Mucosa of descending colon (tissue), 3 donors: Measurements from ENCODE around the gene KIAA0232. TPM values are rescaled to one million over a fixed set of nuclear protein-coding genes. Genes with fewer than 3 reads are reported as not detected.

Source experiments
- ATAC-seq: fragments of 200-7000 bp; cut with Tn5 transposase; one replicate; pipeline ENCODE4 v1.9.1; 2020; ENCODE audit warnings: mild to moderate bottlenecking, moderate library complexity
- DNase-seq, 3 donors: peaks; one replicate each; pipeline ENCODE4 v3.0.0-alpha.2; 2020
- H3K36me3 ChIP-seq: fragments of 200-600 bp; one replicate; pipeline ENCODE4 v1.8.0; 2021; ENCODE audit warnings: low read depth, mild to moderate bottlenecking
- H3K4me1 ChIP-seq: fragments of 200-600 bp; one replicate; pipeline ENCODE4 v1.8.0; 2021; ENCODE audit warnings: low read depth, mild to moderate bottlenecking
- H3K4me3 ChIP-seq: fragments of 200-600 bp; one replicate; pipeline ENCODE4 v1.8.0; 2021; ENCODE audit warnings: mild to moderate bottlenecking
- H3K9me3 ChIP-seq: fragments of 200-600 bp; one replicate; pipeline ENCODE4 v1.8.0; 2021; ENCODE audit warnings: mild to moderate bottlenecking
- intact Hi-C, 2 donors: fragments of 100-400 bp; cut with DNase I in 1 of 2; cut with micrococcal nuclease in 1 of 2; formaldehyde crosslinking; loops; one replicate each; pipeline versions ENCODE4 v1.11.0 to v1.11.1; 2022; cut with DNase I, micrococcal nuclease
- total RNA-seq, 3 donors: library from RNA; stranded (reverse); fragmentation: NEBNext Ultra II Directional in 2 of 3; extraction: Animal tissue kit (Norgen Biotek cat#: 25700) in 2 of 3; gene quantifications; one replicate each; pipeline versions ENCODE4 v1.2.1 to v1.2.4, GENCODE V29; 2021 to 2023
- TF ChIP-seq, protein P1 (sequence below): fragments of 200-600 bp; IDR thresholded peaks from one replicate; pipeline ENCODE4 v1.8.0; 2022; ENCODE audit warnings: antibody characterized with exemption, mild to moderate bottlenecking
- donor health status: DM: no; HTN: no; CAD: no; lungs with moderate emphysema.
- donor health status: DM: no; HTN: no; CAD: no.
- donor health status: DM: no; HTN: yes; CAD: no.

KIAA0232 gene
- total RNA-seq, 3 donors from 2014 or later, result 31.5 to 47.4 (median 46.6) TPM

- DNase-seq (no peak), ATAC-seq (no peak)
- Histone ChIP-seq H3K36me3 (no peaks in the 10 kb centered on the region), H3K4me3 (no peak overlapping the region), H3K9me3 (no peaks in the 10 kb centered on the region), H3K4me1 (peaks cover 37% of the 10 kb centered on the region)
- TF ChIP-seq, protein P1, sequence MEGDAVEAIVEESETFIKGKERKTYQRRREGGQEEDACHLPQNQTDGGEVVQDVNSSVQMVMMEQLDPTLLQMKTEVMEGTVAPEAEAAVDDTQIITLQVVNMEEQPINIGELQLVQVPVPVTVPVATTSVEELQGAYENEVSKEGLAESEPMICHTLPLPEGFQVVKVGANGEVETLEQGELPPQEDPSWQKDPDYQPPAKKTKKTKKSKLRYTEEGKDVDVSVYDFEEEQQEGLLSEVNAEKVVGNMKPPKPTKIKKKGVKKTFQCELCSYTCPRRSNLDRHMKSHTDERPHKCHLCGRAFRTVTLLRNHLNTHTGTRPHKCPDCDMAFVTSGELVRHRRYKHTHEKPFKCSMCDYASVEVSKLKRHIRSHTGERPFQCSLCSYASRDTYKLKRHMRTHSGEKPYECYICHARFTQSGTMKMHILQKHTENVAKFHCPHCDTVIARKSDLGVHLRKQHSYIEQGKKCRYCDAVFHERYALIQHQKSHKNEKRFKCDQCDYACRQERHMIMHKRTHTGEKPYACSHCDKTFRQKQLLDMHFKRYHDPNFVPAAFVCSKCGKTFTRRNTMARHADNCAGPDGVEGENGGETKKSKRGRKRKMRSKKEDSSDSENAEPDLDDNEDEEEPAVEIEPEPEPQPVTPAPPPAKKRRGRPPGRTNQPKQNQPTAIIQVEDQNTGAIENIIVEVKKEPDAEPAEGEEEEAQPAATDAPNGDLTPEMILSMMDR, result no peak
- intact Hi-C loops, result no loop called here
These were observed 5.4 kb upstream of the KIAA0232 start for GRCh38 chr4:6776920-6777635.

DNA sequence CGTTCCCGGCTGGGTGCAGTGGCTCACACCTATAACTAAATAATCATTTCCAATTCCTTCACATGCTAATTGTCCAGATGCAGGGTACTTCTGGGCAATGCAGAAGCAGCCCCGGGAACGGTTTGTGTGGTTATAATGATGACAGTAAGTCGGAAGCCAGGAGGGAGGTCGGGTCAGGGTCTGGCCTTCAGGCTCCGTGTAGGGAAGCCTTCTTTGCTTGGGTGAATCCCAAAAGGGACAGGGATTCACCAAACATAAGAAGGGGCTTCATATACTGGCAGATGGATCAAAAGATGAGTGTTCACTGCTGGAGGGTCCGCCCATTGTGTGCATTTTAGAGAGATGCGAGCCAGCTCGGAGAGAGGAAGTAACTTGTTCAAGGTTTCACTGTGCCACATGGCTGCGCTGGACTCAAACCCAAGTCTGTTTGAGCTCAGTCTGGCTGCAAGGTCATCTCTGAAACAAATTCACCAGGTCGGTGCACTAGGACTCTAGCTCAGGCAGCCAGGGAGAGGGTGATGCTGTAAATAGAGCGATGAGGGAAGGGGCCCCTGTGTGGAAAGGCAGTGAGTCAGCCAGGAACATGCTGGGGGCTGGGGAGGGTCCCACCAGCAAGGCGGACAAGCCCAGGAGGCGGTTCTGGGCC lies 4.8 kb upstream of the KIAA0232 start:
- TF ChIP-seq, protein P1, result no peak
- intact Hi-C loops, result no loop called here
- H3K4me1 ChIP-seq, result peaks cover 32% of the 10 kb centered on the region
- H3K9me3 ChIP-seq, result no peaks in the 10 kb centered on the region
- no peak for ATAC-seq
- H3K36me3 ChIP-seq, result no peaks in the 10 kb centered on the region
- no peak overlapping the region for H3K4me3 ChIP-seq
- no peak for DNase-seq

GRCh38 chr4:6778435-6778834 lies 4.1 kb upstream of the KIAA0232 start:
- DNase-seq, result no peak
- intact Hi-C loops, result no loop called here
- H3K4me1 ChIP-seq, result peaks cover 25% of the 10 kb centered on the region

DNA sequence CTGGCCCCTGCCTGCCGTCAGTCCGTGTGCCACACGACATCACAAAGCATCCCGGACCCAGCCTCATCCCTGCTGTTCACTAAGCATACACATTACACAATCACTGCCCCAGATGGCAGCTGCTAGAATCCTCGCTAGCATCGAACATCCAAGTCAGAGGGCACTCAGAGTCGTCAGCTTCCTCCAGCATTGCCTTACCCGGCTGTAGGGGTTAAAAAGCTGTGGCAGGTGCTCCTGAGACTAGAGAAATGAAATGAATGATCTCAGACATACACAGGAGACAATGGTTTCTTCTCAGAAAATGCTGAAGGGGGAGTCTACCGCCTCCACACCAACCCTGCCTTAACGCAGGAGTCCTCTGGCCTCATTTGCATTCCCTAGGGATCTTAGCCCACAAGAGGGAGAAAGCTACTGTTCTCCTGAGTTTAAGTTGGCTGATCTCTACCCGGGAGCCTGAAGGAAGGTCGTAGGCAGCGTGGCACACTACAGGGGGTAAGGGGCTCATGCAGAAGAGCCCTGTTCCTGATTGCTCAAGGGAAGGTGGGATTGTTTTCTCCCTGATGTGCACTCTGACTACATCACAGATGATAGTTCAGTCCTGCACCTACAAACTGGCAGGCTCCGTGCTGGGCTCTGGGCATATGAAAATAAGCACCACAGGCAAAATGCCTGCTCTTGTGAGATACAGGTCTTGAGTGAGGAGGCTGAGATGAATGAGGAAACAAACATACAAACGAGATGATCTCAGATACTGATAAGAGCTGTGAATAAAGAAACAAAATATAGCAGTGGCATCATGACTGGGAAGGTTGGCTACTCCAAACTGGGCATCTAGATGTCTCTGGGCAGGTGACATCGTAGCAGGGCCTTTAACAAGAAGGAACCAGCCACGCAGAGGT lies 2.6 kb upstream of the KIAA0232 start:
- TF ChIP-seq, protein P1, result no peak
- no peak for ATAC-seq
- intact Hi-C loops, result no loop called here
- no peak overlapping the region for H3K4me3 ChIP-seq
- no peak for DNase-seq
- H3K9me3 ChIP-seq, result no peaks in the 10 kb centered on the region
- no peaks in the 10 kb centered on the region for H3K36me3 ChIP-seq
- peaks cover 19% of the 10 kb centered on the region for H3K4me1 ChIP-seq

More at GRCh38 chr4:6778435-6778834, 4.1 kb upstream of the KIAA0232 start:
- TF ChIP-seq, protein P1, result no peak
- H3K4me3 ChIP-seq, result no peak overlapping the region
- no peak for ATAC-seq
- no peaks in the 10 kb centered on the region for H3K9me3 ChIP-seq
- no peaks in the 10 kb centered on the region for H3K36me3 ChIP-seq

- Histone ChIP-seq H3K4me1 (peaks cover 19% of the 10 kb centered on the region), H3K9me3 (no peaks in the 10 kb centered on the region), H3K4me3 (no peak overlapping the region), H3K36me3 (no peaks in the 10 kb centered on the region)
- DNase-seq (peak in 2 of 3 donors; percentile 53 to 57), ATAC-seq (no peak)
- TF ChIP-seq, protein P1, result no peak
- intact Hi-C loops, result no loop called here
These were observed 1.4 kb upstream of the KIAA0232 start for GRCh38 chr4:6781113-6781512.
